Neural progenitor cell (in vitro differentiated cells): ENCODE measurements around the gene ANXA1. TPM values are rescaled to one million over a fixed set of nuclear protein-coding genes. Genes with fewer than 3 reads are reported as not detected.

Experiments used
- DNase-seq: peaks from one replicate; pipeline ENCODE4 v3.0.0-alpha.2; 2016; ENCODE audit warnings: low spot score
- H2AFZ ChIP-seq: fragments of 200-600 bp; sonication (generic); replicated peaks from 2 replicates; pipeline ENCODE4 v1.6.1; 2016; ENCODE audit warnings: antibody characterized with exemption
- H3F3A ChIP-seq: fragments of 200-600 bp; sonication (generic); 2 replicates; pipeline ENCODE4 v1.6.1; 2016; ENCODE audit warnings: antibody characterized with exemption, low read depth
- H3K27ac ChIP-seq: fragments of 200-600 bp; sonication (generic); 2 replicates; pipeline ENCODE4 v1.5.1; 2016; ENCODE audit warnings: mild to moderate bottlenecking
- H3K27me3 ChIP-seq: fragments of 200-600 bp; sonication (generic); 2 replicates; pipeline ENCODE4 v1.6.1; 2016; ENCODE audit warnings: mild to moderate bottlenecking, moderate library complexity
- H3K36me3 ChIP-seq: fragments of 200-600 bp; sonication (generic); 2 replicates; pipeline ENCODE4 v1.5.1; 2016
- H3K4me1 ChIP-seq: fragments of 200-600 bp; sonication (generic); 2 replicates; pipeline ENCODE4 v1.6.1; 2016; ENCODE audit warnings: mixed run types
- H3K4me2 ChIP-seq: fragments of 200-600 bp; sonication (generic); 2 replicates; pipeline ENCODE4 v1.6.1; 2016
- H3K4me3 ChIP-seq: fragments of 200-600 bp; sonication (generic); 2 replicates; pipeline ENCODE4 v1.5.1; 2016
- H3K79me2 ChIP-seq: fragments of 200-600 bp; sonication (generic); 2 replicates; pipeline ENCODE4 v1.6.1; 2016; ENCODE audit warnings: low read depth
- H3K9ac ChIP-seq: fragments of 200-600 bp; sonication (generic); 2 replicates; pipeline ENCODE4 v1.6.1; 2016
- H3K9me3 ChIP-seq: fragments of 200-600 bp; sonication (generic); 2 replicates; pipeline ENCODE4 v1.5.1; 2016; ENCODE audit warnings: low read depth
- H4K20me1 ChIP-seq: fragments of 200-600 bp; sonication (generic); 2 replicates; pipeline ENCODE4 v1.6.1; 2016; ENCODE audit warnings: low read depth
- H3K27ac Mint-ChIP-seq: 3 replicates; pipeline ENCODE4 v1.8.0; 2021; ENCODE audit warnings: mixed read lengths
- H3K27me3 Mint-ChIP-seq: 2 replicates; pipeline ENCODE4 v1.8.0; 2022; ENCODE audit warnings: low read depth, mild to moderate bottlenecking, inconsistent platforms, moderate library complexity, mixed read lengths; ENCODE audit not compliant: insufficient read depth
- H3K36me3 Mint-ChIP-seq: 3 replicates; pipeline ENCODE4 v1.8.0; 2021; ENCODE audit warnings: mixed read lengths
- H3K4me1 Mint-ChIP-seq: 3 replicates; pipeline ENCODE4 v1.8.0; 2021; ENCODE audit warnings: mixed read lengths
- H3K4me3 Mint-ChIP-seq: 3 replicates; pipeline ENCODE4 v1.8.0; 2021; ENCODE audit warnings: mild to moderate bottlenecking, moderate library complexity, mixed read lengths
- H3K9me3 Mint-ChIP-seq: 3 replicates; pipeline ENCODE4 v1.8.0; 2020; ENCODE audit warnings: mixed read lengths
- CTCF ChIP-seq: fragments of 200-600 bp; sonication (generic); IDR thresholded peaks from 2 replicates; pipeline ENCODE4 v1.5.1; 2017; ENCODE audit warnings: antibody characterized with exemption, mild to moderate bottlenecking
- EZH2 ChIP-seq: fragments of 200-600 bp; sonication (generic); IDR thresholded peaks from 2 replicates; pipeline ENCODE4 v1.6.1; 2017; ENCODE audit warnings: antibody characterized with exemption, mild to moderate bottlenecking, moderate library complexity
- EZH2phosphoT487 ChIP-seq: fragments of 200-600 bp; sonication (generic); IDR thresholded peaks from 2 replicates; pipeline ENCODE4 v1.6.1; 2017; ENCODE audit warnings: antibody characterized with exemption
- total RNA-seq: library from RNA; depleted of rRNA; stranded (reverse); fragments of >200 nt; gene quantifications from 2 replicates; pipeline ENCODE4 v1.2.3, GENCODE V29; 2015; ENCODE audit warnings: low replicate concordance

ANXA1 gene
- total RNA-seq, 1 donor from 2014 or later: 0.47 TPM

DNA sequence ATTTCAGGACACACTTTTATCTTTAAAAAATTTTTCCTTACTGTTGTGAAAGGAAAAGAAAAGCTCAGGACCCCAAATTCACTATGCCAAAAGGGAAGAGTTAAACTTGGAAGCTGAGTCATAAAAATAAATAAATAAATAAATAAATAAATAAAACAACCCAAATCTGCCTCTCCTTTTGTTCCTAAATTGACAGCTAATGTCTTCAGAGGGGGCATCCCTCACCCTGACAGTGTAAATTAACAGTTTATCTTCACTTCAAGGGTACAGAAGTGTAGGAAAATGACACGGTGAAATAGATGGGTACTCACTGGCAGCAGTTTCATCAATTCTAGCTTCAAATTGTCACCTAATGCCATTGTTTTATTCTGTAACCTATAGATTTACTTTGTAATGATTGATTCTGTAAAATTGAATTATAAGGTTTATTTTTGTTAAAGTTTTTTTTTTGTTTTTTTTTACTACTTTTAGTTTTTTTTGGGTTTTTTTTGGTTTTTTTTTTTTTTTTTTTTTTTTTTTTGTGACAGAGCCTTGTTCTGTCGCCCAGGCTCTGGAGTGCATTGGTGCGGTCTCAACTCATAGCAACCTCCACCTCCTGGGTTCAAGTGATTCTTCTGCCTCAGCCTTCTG, 18.5 kb upstream of the ANXA1 start:
- no peaks in the 10 kb centered on the region for H3K9me3 ChIP-seq
- Mint-ChIP-seq H3K4me3 (no peak overlapping the region), H3K4me1 (peaks cover 55% of the 10 kb centered on the region), H3K27me3 (no peaks in the 10 kb centered on the region), H3K36me3 (no peaks in the 10 kb centered on the region), H3K27ac (no peak overlapping the region), H3K9me3 (no peaks in the 10 kb centered on the region)
- H3K4me2 ChIP-seq: no peak overlapping the region
- no peak overlapping the region for H3K4me3 ChIP-seq
- no peaks in the 10 kb centered on the region for H3K36me3 ChIP-seq
- no peaks in the 10 kb centered on the region for H3K27me3 ChIP-seq
- H3K4me1 ChIP-seq: peaks cover 43% of the 10 kb centered on the region
- no peaks in the 10 kb centered on the region for H4K20me1 ChIP-seq
- no peak overlapping the region for H3K27ac ChIP-seq
- H3K79me2 ChIP-seq: no peaks in the 10 kb centered on the region
- no peak for TF ChIP-seq EZH2
- no peak for TF ChIP-seq EZH2phosphoT487
- no peak for TF ChIP-seq CTCF
- DNase-seq: no peak
- H3K9ac ChIP-seq: no peak overlapping the region
- H3F3A ChIP-seq: peaks cover 5% of the 10 kb centered on the region
- no peak overlapping the region for H2AFZ ChIP-seq

- Mint-ChIP-seq H3K4me3 (no peak overlapping the region), H3K27me3 (no peaks in the 10 kb centered on the region), H3K9me3 (no peaks in the 10 kb centered on the region), H3K36me3 (no peaks in the 10 kb centered on the region), H3K27ac (peak overlapping the region; percentile 52), H3K4me1 (peaks cover 55% of the 10 kb centered on the region)
- Histone ChIP-seq H3K9ac (no peak overlapping the region), H2AFZ (no peak overlapping the region), H4K20me1 (no peaks in the 10 kb centered on the region), H3K4me1 (peaks cover 43% of the 10 kb centered on the region), H3K27me3 (no peaks in the 10 kb centered on the region), H3K4me2 (no peak overlapping the region), H3K9me3 (no peaks in the 10 kb centered on the region), H3K36me3 (no peaks in the 10 kb centered on the region), H3F3A (peaks cover 5% of the 10 kb centered on the region), H3K79me2 (no peaks in the 10 kb centered on the region), H3K27ac (no peak overlapping the region), H3K4me3 (no peak overlapping the region)
- TF ChIP-seq EZH2phosphoT487 (no peak), EZH2 (no peak), CTCF (no peak)
- DNase-seq: no peak
Measured at GRCh38 chr9:73133921-73134407, 17.7 kb upstream of the ANXA1 start.

- peaks cover 43% of the 10 kb centered on the region for H3K4me1 Mint-ChIP-seq
- H3K9ac ChIP-seq: no peak overlapping the region
- H3K9me3 Mint-ChIP-seq: no peaks in the 10 kb centered on the region
- no peak overlapping the region for H3K4me3 Mint-ChIP-seq
- H3K9me3 ChIP-seq: no peaks in the 10 kb centered on the region
- no peaks in the 10 kb centered on the region for H3K27me3 Mint-ChIP-seq
- no peak overlapping the region for H3K27ac Mint-ChIP-seq
- no peak overlapping the region for H2AFZ ChIP-seq
- no peaks in the 10 kb centered on the region for H3K36me3 Mint-ChIP-seq
- TF ChIP-seq EZH2phosphoT487 (no peak), EZH2 (no peak), CTCF (no peak)
- H3K79me2 ChIP-seq: no peaks in the 10 kb centered on the region
- no peak overlapping the region for H3K4me3 ChIP-seq
- no peak for DNase-seq
- H3K27ac ChIP-seq: no peak overlapping the region
- H4K20me1 ChIP-seq: no peaks in the 10 kb centered on the region
- H3K36me3 ChIP-seq: no peaks in the 10 kb centered on the region
- no peaks in the 10 kb centered on the region for H3K27me3 ChIP-seq
- no peaks in the 10 kb centered on the region for H3F3A ChIP-seq
- H3K4me1 ChIP-seq: peaks cover 32% of the 10 kb centered on the region
- no peak overlapping the region for H3K4me2 ChIP-seq
Measured at GRCh38 chr9:73135394-73135793, 16.3 kb upstream of the ANXA1 start.
